Keratinocyte (primary cell): Measurements from ENCODE around the gene DNLZ. TPM values are rescaled to one million over a fixed set of nuclear protein-coding genes. Genes with fewer than 3 reads are reported as not detected.

Experiments
- DNase-seq: peaks from one replicate; pipeline ENCODE4 v3.0.0-alpha.2; 2011; ENCODE audit warnings: low read depth, missing footprints, low spot score
- FAIRE-seq: peaks from 2 replicates; lab custom pipeline; 2011; peaks lifted over from hg19 to GRCh38; lab: Jason Lieb, UNC
- H2AFZ ChIP-seq: 2 replicates; pipeline ENCODE4 v1.6.0; 2012; ENCODE audit warnings: low read length, control low read depth, inconsistent platforms; ENCODE audit not compliant: control insufficient read depth
- H3K27ac ChIP-seq: 2 replicates; pipeline ENCODE4 v1.5.1; 2011; ENCODE audit warnings: low read length; ENCODE audit not compliant: control insufficient read depth, insufficient read depth
- H3K27me3 ChIP-seq: 3 replicates; pipeline ENCODE4 v1.6.0; 2011; ENCODE audit warnings: low read length; ENCODE audit not compliant: control insufficient read depth, insufficient read depth; ENCODE audit errors: extremely low read depth
- H3K36me3 ChIP-seq, 2 experiments: 2 replicates in 1 of 2; 3 replicates in 1 of 2; pipeline ENCODE4 v1.5.1; 2011; ENCODE audit warnings: low read length in 2 of 2, mild to moderate bottlenecking in 1 of 2; ENCODE audit not compliant: control insufficient read depth in 2 of 2, insufficient read depth in 2 of 2; ENCODE audit errors: extremely low read depth in 1 of 2
- H3K4me1 ChIP-seq: 3 replicates; pipeline ENCODE4 v1.5.1; 2011; ENCODE audit warnings: low read length; ENCODE audit not compliant: control insufficient read depth, insufficient read depth; ENCODE audit errors: extremely low read depth
- H3K4me2 ChIP-seq: 3 replicates; pipeline ENCODE4 v1.6.0; 2011; ENCODE audit warnings: low read depth, low read length; ENCODE audit not compliant: control insufficient read depth, insufficient read depth; ENCODE audit errors: extremely low read depth
- H3K4me3 ChIP-seq, 3 experiments: fragments of 200-600 bp in 1 of 3; sonication (generic) in 1 of 3; 2 replicates in 2 of 3; 3 replicates in 1 of 3; pipeline ENCODE4 v1.5.1; 2011 to 2016; ENCODE audit warnings: low read length in 3 of 3, mild to moderate bottlenecking in 3 of 3, control low read depth in 2 of 3, inconsistent platforms in 1 of 3, low read depth in 1 of 3, mixed read lengths in 1 of 3, mixed run types in 1 of 3, moderate library complexity in 1 of 3; ENCODE audit not compliant: control insufficient read depth in 2 of 3, insufficient read depth in 2 of 3; ENCODE audit errors: extremely low read depth in 1 of 3
- H3K79me2 ChIP-seq: 2 replicates; pipeline ENCODE4 v1.6.0; 2012; ENCODE audit warnings: low read length; ENCODE audit not compliant: control insufficient read depth, insufficient read depth
- H3K9ac ChIP-seq: 3 replicates; pipeline ENCODE4 v1.6.0; 2011; ENCODE audit warnings: low read length; ENCODE audit not compliant: control insufficient read depth, insufficient read depth; ENCODE audit errors: extremely low read depth
- H3K9me1 ChIP-seq: 3 replicates; pipeline ENCODE4 v1.6.0; 2011; ENCODE audit warnings: low read length; ENCODE audit not compliant: control insufficient read depth, insufficient read depth; ENCODE audit errors: extremely low read depth
- H3K9me3 ChIP-seq: 2 replicates; pipeline ENCODE4 v1.5.1; 2012; ENCODE audit warnings: low read depth, low read length; ENCODE audit not compliant: control insufficient read depth
- H4K20me1 ChIP-seq: 3 replicates; pipeline ENCODE4 v1.6.0; 2011; ENCODE audit warnings: low read length; ENCODE audit not compliant: control insufficient read depth, insufficient read depth; ENCODE audit errors: extremely low read depth
- CTCF ChIP-seq, 3 experiments: IDR thresholded peaks in 1 of 3; conservative IDR thresholded peaks in 1 of 3; optimal IDR thresholded peaks in 1 of 3; 2 replicates in 2 of 3; 3 replicates in 1 of 3; pipeline versions ENCODE3 to v1.5.1; 2011; ENCODE audit warnings: low read length in 3 of 3, mild to moderate bottlenecking in 3 of 3, moderate library complexity in 2 of 3, control low read depth in 1 of 3, inconsistent platforms in 1 of 3; ENCODE audit not compliant: insufficient read depth in 2 of 3; ENCODE audit errors: extremely low read depth in 1 of 3
- EZH2 ChIP-seq: IDR thresholded peaks from one replicate; pipeline ENCODE4 v1.6.1; 2012; ENCODE audit warnings: inconsistent platforms, mild to moderate bottlenecking, low read length, moderate library complexity
- dilution Hi-C: fragments of 300-500 bp; cut with MboI; formaldehyde crosslinking; loops from one replicate; pipeline ENCODE4 v1.7.0; 2020; ENCODE audit warnings: low sequenced_read_pairs; ENCODE audit not compliant: extremely low pct_ligation_motif_present
- polyA plus RNA-seq, 5 experiments: library from polyadenylated mRNA; depleted of rRNA in 3 of 5; stranded (reverse) in 3 of 5; stranded (forward) in 1 of 5; unstranded in 1 of 5; fragments of >200 nt; gene quantifications; 1 replicate in 1 of 5; 2 replicates in 3 of 5; 3 replicates in 1 of 5; pipeline versions ENCODE4 v1.2.1 to v1.2.3, GENCODE V29; 2011 to 2012; ENCODE audit warnings: missing spikeins in 2 of 5, low read depth in 1 of 5, low replicate concordance in 1 of 5

DNLZ gene
- polyA plus RNA-seq, 1 donor (not counting 4 experiments of a cell fraction or from before 2014, with no cell fraction given): 6.7 TPM

- Histone ChIP-seq H3K9me3 (no peaks in the 10 kb centered on the region), H3K27ac (no peak overlapping the region), H4K20me1 (no peaks in the 10 kb centered on the region), H3K4me3 (no peak overlapping the region), H2AFZ (no peak overlapping the region), H3K27me3 (no peaks in the 10 kb centered on the region), H3K79me2 (no peaks in the 10 kb centered on the region), H3K9me1 (no peaks in the 10 kb centered on the region), H3K4me2 (no peak overlapping the region), H3K36me3 (peaks cover 0 to 3% of the 10 kb centered on the region in 2 experiments), H3K4me1 (peaks cover 8% of the 10 kb centered on the region), H3K9ac (no peak overlapping the region)
- TF ChIP-seq CTCF (optimal IDR thresholded peaks at IDR 0.05 in 1 of 3, IDR thresholded peaks at IDR 0.05 in 1 of 3, conservative IDR thresholded peaks at IDR 0.05 in 1 of 3; ENCODE audit: extremely low read depth in 1 of 3, insufficient read depth in 2 of 3, low read length in 3 of 3) (no peak), EZH2 (no peak)
- FAIRE-seq: no peak
- dilution Hi-C loops: no loop called here
- DNase-seq: no peak
Measured at GRCh38 chr9:136333045-136333444, 30.5 kb downstream of the DNLZ start.

GRCh38 chr9:136332482-136332983 lies 31.0 kb downstream of the DNLZ start:
- TF ChIP-seq EZH2 (no peak), CTCF (optimal IDR thresholded peaks at IDR 0.05 in 1 of 3, IDR thresholded peaks at IDR 0.05 in 1 of 3, conservative IDR thresholded peaks at IDR 0.05 in 1 of 3; ENCODE audit: extremely low read depth in 1 of 3, insufficient read depth in 2 of 3, low read length in 3 of 3) (no peak)
- Histone ChIP-seq H3K27ac (no peak overlapping the region), H3K9me1 (no peaks in the 10 kb centered on the region), H3K4me3 (no peak overlapping the region), H3K9ac (no peak overlapping the region), H3K79me2 (no peaks in the 10 kb centered on the region), H3K4me2 (no peak overlapping the region), H2AFZ (no peak overlapping the region), H3K4me1 (peaks cover 10% of the 10 kb centered on the region), H3K36me3 (peaks cover 0 to 3% of the 10 kb centered on the region in 2 experiments), H3K9me3 (no peaks in the 10 kb centered on the region), H3K27me3 (no peaks in the 10 kb centered on the region), H4K20me1 (no peaks in the 10 kb centered on the region)
- no peak for DNase-seq
- no peak for FAIRE-seq
- dilution Hi-C loops: no loop called here
